Renal pelvis (tissue), 12 donors: ENCODE results near the gene NCS1. TPM values are rescaled to one million over a fixed set of nuclear protein-coding genes. Genes with fewer than 3 reads are reported as not detected.

Source experiments
- DNase-seq: peaks from one replicate; pipeline ENCODE4 v3.0.0-alpha.2; 2013
- long read RNA-seq, 16 experiments: transcript quantifications; one replicate each; lab custom pipeline, GENCODE V29; 2026
- polyA plus RNA-seq, 3 donors: library from polyadenylated mRNA; unstranded; fragments of 120-200 nt; gene quantifications; one replicate each; pipeline ENCODE4 v1.2.1, GENCODE V29; 2013; ENCODE audit not compliant: insufficient read length in 3 of 3

NCS1 gene
- 10 to 100 TPM; 25.1 to 29.6 (median 27.7) TPM for polyA plus RNA-seq
- long read RNA-seq, donor 1, full-length matches to known transcripts: 9 of 9 reads
- long read RNA-seq, donor 1, partial matches to known transcripts: 0 of 9 reads
- long read RNA-seq, donor 1, other reads (novel, unspliced or antisense): 0 of 9 reads
- long read RNA-seq, donor 2, full-length matches to known transcripts: 10 of 10 reads
- long read RNA-seq, donor 2, partial matches to known transcripts: 0 of 10 reads
- long read RNA-seq, donor 2, other reads (novel, unspliced or antisense): 0 of 10 reads
- long read RNA-seq, donor 3, full-length matches to known transcripts: 10 of 10 reads
- long read RNA-seq, donor 3, partial matches to known transcripts: 0 of 10 reads
- long read RNA-seq, donor 3, other reads (novel, unspliced or antisense): 0 of 10 reads
- long read RNA-seq, donor 4, full-length matches to known transcripts: 6 of 6 reads
- long read RNA-seq, donor 4, partial matches to known transcripts: 0 of 6 reads
- long read RNA-seq, donor 4, other reads (novel, unspliced or antisense): 0 of 6 reads
- long read RNA-seq, donor 5, full-length matches to known transcripts: 6 of 6 reads
- long read RNA-seq, donor 5, partial matches to known transcripts: 0 of 6 reads
- long read RNA-seq, donor 5, other reads (novel, unspliced or antisense): 0 of 6 reads
- long read RNA-seq, donor 6, full-length matches to known transcripts: 7 of 12 reads
- long read RNA-seq, donor 6, partial matches to known transcripts: 5 of 12 reads
- long read RNA-seq, donor 6, other reads (novel, unspliced or antisense): 0 of 12 reads
- long read RNA-seq, donor 7, full-length matches to known transcripts: 18 of 23 reads
- long read RNA-seq, donor 7, partial matches to known transcripts: 5 of 23 reads
- long read RNA-seq, donor 7, other reads (novel, unspliced or antisense): 0 of 23 reads
- long read RNA-seq, donor 8, full-length matches to known transcripts: 7 of 7 reads
- long read RNA-seq, donor 8, partial matches to known transcripts: 0 of 7 reads
- long read RNA-seq, donor 8, other reads (novel, unspliced or antisense): 0 of 7 reads
- long read RNA-seq, donor 9, full-length matches to known transcripts: 15 of 15 reads
- long read RNA-seq, donor 9, partial matches to known transcripts: 0 of 15 reads
- long read RNA-seq, donor 9, other reads (novel, unspliced or antisense): 0 of 15 reads
- long read RNA-seq, donor 10, full-length matches to known transcripts: 6 of 6 reads
- long read RNA-seq, donor 10, partial matches to known transcripts: 0 of 6 reads
- long read RNA-seq, donor 10, other reads (novel, unspliced or antisense): 0 of 6 reads
- long read RNA-seq, donor 11, full-length matches to known transcripts: 4 of 4 reads
- long read RNA-seq, donor 11, partial matches to known transcripts: 0 of 4 reads
- long read RNA-seq, donor 11, other reads (novel, unspliced or antisense): 0 of 4 reads
- long read RNA-seq, donor 12, full-length matches to known transcripts: 11 of 11 reads
- long read RNA-seq, donor 12, partial matches to known transcripts: 0 of 11 reads
- long read RNA-seq, donor 12, other reads (novel, unspliced or antisense): 0 of 11 reads
- long read RNA-seq, donor 13, full-length matches to known transcripts: 4 of 4 reads
- long read RNA-seq, donor 13, partial matches to known transcripts: 0 of 4 reads
- long read RNA-seq, donor 13, other reads (novel, unspliced or antisense): 0 of 4 reads
- long read RNA-seq, donor 14: 0 reads
- long read RNA-seq, donor 15, full-length matches to known transcripts: 7 of 7 reads
- long read RNA-seq, donor 15, partial matches to known transcripts: 0 of 7 reads
- long read RNA-seq, donor 15, other reads (novel, unspliced or antisense): 0 of 7 reads
- long read RNA-seq, donor 16, full-length matches to known transcripts: 8 of 8 reads
- long read RNA-seq, donor 16, partial matches to known transcripts: 0 of 8 reads
- long read RNA-seq, donor 16, other reads (novel, unspliced or antisense): 0 of 8 reads

DNA sequence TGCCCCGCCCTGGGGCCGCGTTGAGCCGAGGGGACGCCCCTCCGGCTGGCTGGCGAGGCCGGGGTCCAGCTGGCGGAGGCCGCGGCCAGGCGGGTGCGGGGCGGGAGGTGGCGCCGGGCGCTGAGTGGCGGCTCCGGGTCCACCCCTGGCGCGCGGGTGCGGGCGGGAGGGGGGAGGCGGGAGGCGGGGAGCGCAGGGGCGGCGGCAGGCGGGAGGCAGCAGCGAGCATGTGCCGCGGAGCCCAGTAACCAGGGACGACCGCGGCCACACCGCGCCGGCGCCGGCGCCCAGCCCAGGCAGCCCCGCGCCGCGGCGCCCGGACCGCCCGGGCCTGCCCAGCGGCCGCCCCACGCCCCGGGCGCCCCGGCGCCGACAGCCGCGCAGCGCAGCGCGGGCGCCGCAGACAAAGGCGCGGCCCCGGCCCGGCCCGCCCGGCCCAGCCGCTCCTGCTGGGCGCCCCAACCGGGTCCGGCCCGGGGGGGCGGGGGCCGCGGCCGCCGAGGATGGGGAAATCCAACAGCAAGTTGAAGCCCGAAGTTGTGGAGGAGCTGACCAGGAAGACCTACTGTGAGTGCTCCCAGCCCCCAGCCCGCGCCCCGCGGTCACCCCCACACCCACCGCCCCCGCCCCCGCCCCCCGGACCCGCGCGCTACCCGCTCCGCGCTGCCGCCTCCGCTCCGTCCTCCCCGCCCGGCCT lies at the start of gene NCS1:
Gene NCS1 (plus strand): TSS at position 244 of the 697 bp plus-strand sequence. CDS start 260 bp downstream, at position 504.
- peak; percentile 68 for DNase-seq

DNA sequence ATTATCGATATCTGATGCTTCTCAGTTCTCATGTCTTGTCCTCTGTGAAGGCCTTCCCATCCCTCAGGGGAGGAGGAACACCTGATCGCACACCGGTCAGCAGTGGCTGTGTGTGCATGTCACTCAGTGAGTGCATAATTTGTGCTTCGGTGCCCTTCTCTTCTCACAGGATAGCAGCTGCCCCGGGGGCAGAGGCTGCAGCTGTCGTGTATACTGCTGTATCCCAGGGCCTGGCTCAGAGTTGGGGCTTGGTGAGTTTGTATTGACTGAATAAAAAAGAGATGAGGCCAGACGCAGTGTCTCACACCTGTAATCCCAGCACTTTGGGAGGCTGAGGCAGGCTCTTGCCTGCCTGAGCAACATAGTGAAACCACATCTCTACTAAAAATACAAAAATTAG lies 49.7 kb upstream of the NCS1 start:
- DNase-seq: no peak

DNA sequence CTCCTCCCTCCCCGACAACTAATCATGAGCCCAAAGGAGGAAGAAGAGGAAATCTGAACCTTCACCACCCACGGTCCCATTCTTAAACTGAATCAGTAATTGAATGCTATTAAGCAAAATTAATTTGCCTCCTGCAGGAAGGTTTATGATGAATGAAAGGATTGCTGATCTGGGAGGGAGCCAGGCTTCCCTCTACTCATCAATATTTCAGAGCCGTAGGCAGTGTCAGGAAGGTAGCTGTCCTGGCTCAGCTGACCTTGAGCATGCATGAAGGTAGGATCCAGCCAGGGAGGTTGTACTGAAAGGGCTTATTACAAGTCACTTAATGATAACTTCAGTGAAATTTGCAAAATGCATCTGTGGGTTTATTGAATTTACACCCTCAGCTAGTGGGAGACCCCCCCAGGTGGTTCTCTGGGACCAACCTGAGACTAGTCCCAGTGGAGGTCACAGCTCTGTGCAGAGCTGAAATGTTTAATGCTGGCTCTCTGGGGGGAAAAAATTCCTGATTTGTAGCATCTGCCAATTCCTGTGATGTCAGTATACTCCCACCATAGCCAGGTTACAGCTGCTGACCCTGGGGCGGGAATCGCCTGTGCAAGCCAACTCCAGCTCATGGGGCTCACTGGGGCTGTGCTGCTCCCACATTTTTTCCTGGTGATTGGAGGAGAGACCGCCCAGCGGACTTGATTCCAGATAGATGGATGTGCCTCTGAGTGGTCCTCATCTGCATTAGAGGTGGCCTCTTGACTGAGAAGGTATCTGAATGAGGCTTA lies 47.9 kb upstream of the NCS1 start:
- no peak for DNase-seq

DNA sequence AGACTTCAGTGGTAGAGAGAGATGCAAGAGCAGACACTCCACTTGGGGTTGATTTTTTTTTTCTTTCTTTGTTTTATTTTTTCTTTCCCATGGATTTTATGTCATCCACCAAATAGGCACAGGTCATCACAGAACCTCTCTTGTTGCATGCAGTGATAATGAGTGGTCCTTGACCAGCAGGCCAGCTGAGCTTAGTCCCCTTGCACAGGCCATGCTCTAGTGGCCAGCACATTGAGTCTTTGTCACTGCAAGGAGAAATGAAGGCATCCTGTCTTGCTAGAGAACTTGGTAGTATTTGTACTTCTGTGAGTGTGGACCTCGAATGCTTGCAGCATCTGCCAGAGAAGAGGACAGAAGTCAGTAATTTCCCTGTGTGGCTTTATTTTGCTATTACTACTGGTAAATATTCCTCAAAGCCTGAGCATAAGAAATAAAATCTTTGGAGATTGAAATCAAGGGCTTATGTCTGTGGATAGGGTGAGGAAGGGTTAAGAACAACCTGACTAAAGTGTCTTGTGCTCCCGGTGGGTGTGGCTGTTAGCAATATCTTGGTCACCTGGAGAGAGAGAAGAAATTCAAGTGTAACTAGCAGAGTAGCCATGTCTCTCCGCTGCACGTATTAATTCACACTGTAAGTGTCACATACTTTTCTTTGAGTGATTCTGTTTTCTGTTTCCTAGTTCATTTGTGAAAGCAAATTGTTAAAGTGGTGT lies 45.3 kb upstream of the NCS1 start:
- no peak for DNase-seq

DNA sequence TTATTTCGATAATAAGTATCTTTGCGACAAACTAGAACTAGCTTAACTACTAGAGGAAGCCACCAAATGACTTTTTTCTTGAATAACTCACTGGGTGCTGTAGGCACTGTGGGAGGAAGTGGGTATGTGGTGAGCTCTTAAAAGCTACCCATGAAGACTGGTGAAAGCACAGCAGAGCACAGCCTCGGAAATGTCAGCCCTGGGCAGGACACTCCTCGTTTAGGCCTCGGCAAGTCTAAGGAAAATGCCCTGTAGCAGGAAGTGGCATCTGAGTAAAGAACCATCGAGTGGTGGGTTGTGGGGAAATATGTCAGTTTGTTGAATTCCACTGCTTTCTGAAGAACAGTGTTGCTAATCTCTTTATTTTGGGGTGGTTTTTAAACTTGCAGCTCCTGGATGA lies 44.0 kb upstream of the NCS1 start:
- no peak for DNase-seq

DNA sequence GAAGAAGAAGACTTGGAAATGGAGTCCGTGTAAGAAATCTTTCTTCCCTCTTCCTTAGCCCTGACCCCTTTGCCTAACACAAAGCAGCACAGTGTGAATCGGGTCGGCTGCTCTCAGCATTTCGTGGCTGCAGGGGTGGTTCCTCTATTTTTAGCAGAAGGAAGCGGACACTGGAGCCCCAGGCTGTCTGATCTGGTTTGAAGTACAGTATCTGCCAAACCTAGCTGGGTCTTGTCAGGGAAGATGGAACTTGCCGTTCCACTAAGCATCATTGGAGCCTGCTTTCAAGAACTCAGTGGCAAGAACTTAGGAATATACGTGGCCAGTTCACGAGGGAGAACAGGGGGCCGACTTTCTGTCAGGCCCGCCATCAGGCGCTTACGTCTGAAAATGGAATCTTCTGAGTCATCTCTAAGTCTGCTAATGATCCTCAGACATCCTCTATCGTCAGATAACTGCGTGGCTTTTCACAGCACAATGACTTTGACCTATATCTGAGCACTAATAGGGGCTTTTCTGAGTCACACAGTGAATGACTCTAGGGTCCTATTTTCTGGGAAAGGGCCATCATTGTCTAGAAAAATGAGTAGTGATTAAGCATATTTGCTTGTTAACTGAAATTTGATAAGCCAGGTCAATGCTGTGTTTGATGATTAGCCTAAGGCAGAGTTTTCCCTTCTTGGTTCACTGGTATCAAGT lies 43.3 kb upstream of the NCS1 start:
- DNase-seq: no peak

DNA sequence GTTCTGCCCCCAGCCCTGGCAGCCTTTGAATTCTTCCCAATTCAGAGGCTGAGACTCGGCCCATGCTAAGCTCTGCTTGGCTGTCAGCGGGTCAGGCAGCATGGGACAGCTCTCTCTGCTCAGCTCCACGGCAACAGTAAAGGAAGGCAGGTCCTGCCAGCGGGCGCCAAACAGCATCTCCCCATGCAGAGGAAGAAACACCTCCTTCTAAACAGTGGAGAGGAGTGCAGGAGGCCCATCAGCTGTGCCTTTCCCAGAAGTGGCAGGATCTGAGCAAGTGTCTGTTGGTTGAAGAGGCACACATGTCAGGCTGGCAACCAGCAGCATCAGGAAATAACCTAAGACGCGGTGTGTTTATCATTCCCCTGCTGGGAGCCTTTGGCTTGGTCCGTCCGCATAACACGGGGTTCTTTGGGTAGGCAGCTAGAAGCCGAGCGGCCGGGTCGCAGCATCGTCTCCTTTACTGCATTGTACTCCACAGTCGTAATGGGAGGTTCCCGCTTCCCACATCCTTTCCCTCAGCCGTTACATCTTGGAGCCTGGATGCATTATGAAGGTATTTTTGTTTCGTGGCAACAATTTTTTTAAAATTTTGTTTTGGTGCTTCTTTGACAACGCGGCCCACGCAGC lies 42.7 kb upstream of the NCS1 start:
- DNase-seq: no peak

DNA sequence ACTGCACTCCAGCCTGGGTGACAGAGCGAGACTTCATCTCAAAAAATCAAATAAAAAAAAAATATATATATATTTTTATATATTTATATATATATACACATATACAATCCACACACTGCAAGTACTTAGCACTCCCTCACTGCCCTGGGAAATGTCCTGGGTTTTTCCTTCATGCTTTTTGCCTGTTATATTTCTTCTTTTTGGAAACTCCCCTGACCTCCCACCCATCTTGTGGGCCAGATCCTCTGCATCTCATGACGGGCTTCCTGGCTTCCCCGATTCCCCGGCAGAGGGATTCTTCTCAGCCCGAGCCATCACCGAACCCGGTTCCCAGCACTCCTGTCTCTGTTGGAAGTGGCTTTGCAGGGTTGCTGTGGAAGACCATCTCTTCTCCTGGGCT lies 39.5 kb upstream of the NCS1 start:
- DNase-seq: no peak

DNA sequence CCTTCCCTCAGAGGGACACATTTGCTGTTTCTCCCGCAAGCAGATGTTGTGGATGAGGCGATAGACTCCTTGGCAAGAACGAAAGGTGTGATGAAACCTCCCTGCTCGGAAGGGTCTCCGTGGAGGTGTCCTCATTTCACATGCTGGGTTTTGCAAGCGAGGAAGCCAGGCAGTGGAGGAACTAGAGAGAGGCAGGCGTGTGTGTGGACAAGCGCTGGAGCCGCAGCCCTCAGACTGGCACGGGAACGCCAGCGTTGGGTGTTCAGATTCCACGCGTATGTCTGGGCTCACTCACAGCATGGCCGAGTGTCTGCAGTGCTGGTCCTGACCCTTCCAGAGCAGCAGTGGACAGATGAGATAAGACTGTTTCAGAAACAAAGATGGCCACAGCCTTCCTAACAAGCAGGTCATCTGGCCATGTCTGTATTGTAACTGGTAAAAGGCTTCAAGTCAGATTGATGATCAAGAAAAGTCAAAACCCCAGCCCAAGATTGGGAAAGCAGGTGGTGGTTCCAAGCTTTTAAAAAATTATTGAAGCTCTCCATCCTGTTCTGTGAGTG lies 35.0 kb upstream of the NCS1 start:
- no peak for DNase-seq

DNA sequence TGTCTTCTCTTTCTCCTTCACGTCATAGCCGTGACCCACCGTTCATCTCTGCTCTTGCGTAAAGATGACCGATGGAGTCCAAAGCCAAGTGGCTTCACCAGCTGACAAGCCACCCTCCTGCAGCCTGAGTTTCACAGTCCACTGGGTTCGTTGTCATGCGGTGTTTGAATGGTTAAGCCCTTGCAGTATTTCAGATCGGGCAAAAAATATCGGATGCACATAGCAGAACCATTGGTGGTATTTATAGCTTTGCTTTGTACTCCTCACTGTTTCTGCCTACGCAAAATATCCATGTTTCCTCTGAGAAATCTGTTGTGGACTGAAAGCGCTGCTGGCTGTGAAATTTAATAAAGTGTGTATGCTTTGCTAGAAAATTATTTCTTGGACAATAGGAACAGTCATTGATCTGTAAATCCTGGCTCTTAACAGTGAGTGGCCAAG lies 34.5 kb upstream of the NCS1 start:
- DNase-seq: no peak

DNA sequence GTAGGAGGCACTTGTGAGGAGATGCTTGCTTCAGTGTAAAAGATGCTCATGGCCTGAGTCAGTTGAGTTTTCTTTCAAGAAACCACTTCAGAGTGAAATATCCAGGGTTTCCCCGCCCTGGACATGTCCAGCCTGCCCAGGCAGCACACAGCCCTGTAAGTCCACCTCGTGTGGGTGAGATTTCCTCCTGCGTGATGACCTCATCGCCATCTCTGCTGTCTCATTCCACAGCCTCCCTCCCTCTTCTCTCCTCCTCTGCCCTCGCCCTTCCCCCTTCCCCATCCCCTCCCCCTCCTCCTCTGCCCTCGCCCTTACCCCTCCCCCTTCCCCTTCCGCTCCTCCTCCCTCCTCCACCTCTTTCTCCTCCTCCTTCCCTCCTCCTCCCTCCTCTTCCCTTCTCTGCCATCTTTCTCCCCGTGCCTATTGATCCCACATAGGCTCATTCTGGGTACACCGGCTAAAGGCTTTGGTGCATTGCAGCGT lies 34.0 kb upstream of the NCS1 start:
- no peak for DNase-seq

DNA sequence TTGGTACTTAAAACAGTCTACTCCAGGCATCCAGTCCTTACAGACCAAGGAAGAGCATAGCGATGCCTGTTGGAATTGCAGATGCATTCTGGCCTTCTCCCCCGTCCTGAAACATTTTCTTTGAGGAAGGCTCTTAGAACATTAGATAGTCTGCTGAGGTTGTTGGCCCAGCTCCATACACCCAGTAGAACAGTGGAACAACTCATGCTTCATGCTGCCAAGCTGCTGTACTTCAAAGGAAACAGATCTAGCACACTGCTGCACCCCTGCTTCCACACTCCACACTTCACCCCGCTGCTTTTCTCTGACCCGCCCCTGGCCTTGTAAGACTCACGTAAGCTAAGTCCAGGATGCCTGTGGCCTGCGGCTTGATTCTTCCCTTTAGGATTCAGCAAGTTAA lies 33.4 kb upstream of the NCS1 start:
- no peak for DNase-seq

DNA sequence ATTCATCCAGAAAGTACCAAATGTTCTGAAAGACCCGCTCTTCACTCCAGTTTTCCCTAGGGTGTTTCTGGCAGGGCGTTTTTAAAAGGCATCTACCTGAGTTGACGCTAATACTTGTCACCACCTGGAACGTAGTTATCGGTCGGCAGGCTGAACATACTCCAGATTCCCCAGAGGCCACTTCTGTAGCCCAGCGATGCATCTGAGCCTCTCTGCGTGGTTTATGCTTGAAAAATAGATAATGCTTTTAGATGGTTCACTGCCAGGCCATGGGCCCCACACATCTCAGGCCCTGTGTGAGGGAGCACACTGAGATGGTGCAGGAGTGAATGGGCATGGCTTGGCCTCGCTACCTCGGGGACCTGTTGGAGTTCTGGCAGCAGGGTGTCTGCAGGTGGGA lies 33.0 kb upstream of the NCS1 start:
- DNase-seq: no peak

DNA sequence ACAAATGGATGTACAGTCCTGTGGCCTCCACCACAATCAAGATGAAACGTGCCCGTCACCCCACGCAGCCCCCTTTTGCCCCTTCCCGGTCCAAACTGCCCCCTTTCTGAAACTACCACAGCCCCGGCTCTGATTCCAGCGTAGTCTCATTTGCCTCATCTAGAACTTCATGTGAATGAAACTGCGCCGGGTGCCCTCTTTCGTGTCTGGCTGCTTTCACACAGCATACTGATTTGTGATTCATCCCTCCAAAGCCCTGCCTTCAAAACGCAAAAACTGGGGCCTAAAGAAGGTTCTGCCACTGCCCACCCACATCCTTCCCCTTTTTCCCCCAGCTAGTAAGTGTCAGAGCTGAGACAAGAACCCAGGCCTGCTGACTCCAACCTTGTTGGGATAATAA lies 31.5 kb upstream of the NCS1 start:
- DNase-seq: no peak

DNA sequence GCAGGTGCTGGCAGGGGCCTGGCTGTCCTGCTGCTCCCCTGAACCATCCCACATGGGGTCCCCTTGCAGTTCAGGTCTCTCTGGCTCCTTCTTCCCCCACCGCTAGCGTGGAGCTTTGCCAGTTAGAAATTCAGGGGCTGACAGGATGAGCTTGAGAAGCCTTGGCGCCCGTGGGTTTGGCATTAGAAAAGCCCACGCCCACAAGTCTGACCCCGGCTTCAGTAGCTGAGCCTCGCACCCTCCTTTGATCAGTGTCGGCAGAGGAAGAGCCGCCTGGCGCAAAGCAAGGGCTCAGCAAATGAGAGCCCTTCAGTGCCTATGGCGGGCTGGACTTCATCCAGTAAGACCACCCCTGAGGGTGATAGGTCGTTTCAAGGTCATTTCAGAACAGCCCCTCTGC lies 30.1 kb upstream of the NCS1 start:
- no peak for DNase-seq

DNA sequence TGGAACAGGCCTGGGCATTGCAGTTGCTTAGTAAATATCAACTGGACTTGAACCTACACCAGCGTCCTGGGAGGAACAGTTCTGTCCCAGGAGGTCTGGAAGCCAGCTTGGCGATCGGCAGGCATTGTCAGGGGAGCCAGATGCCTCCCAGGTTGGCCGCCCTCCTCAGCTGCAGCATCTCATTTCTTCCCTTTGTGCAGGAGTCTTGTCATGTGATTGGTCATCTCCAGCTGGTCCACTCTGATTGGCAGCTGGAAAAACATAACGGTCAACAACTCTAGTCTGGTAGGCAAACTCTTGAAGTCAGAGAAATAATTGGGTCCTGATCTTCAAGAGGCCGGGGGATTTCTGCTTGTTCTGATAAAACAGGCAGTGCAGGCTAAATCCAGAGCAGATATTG lies 29.6 kb upstream of the NCS1 start:
- no peak for DNase-seq
